ENCODE measurements around the gene MAOA.

Gene MAOA

GRCh38 chrX:43656005-43656494 is at the start of gene MAOA:
MAOA (plus strand) TSS chrX:43656299; CDS start chrX:43656342, 43 bp downstream.
- Histone ChIP-seq H3K27me3 (replicated peaks; ENCODE audit: insufficient read depth, low read length) (no peaks in the 10 kb centered on the region), H2AFZ (ENCODE audit: low read length) (peak within 1 kb of the TSS; percentile 65), H3F3A (ENCODE audit: insufficient read depth, low read length) (no peaks in the 10 kb centered on the region), H3K4me3 (ENCODE audit: low read length) (peak within 1 kb of the TSS; percentile 61), H3K27ac (ENCODE audit: low read length) (no peak within 1 kb of the TSS), H3K4me2 (ENCODE audit: low read depth, low read length) (peak within 1 kb of the TSS; percentile 73), H3K9me3 (replicated peaks; ENCODE audit: insufficient read depth, low read length) (no peaks in the 10 kb centered on the region), H3K4me1 (ENCODE audit: low read length) (no peaks in the 10 kb centered on the region), H3K9me2 (replicated peaks; ENCODE audit: insufficient read depth, low read length) (no peaks in the 10 kb centered on the region), H3K79me2 (ENCODE audit: low read length) (no peaks in the 10 kb centered on the region), H3K9ac (ENCODE audit: low read length) (peak within 1 kb of the TSS; percentile 23; the same call in 1 of the 2 replicates), H4K20me1 (ENCODE audit: insufficient read depth, low read length) (no peaks in the 10 kb centered on the region), H3K36me3 (replicated peaks; ENCODE audit: insufficient read depth, low read length) (no peaks in the 10 kb centered on the region)
- no peak for TF ChIP-seq EZH2 (optimal IDR thresholded peaks at IDR 0.05; ENCODE audit: low read depth, low read length)
- TF ChIP-seq CTCF (IDR thresholded peaks at IDR 0.05; ENCODE audit: low read length), result no peak
- TF ChIP-seq EZH2phosphoT487 (IDR thresholded peaks at IDR 0.05; ENCODE audit: low read length), result no peak
- no peak for DNase-seq

GRCh38 chrX:43612400-43612799 is 43.7 kb upstream of the MAOA start:
- H3F3A ChIP-seq (ENCODE audit: insufficient read depth, low read length), result no peaks in the 10 kb centered on the region
- H3K4me1 ChIP-seq (ENCODE audit: low read length), result no peaks in the 10 kb centered on the region
- H3K27ac ChIP-seq (ENCODE audit: low read length), result no peak overlapping the region
- H3K4me3 ChIP-seq (ENCODE audit: low read length), result no peak overlapping the region
- no peak overlapping the region for H2AFZ ChIP-seq (ENCODE audit: low read length)
- H3K9me2 ChIP-seq (replicated peaks; ENCODE audit: insufficient read depth, low read length), result no peaks in the 10 kb centered on the region
- H3K9ac ChIP-seq (ENCODE audit: low read length), result no peak overlapping the region
- H3K36me3 ChIP-seq (replicated peaks; ENCODE audit: insufficient read depth, low read length), result no peaks in the 10 kb centered on the region
- no peaks in the 10 kb centered on the region for H3K79me2 ChIP-seq (ENCODE audit: low read length)
- no peaks in the 10 kb centered on the region for H3K27me3 ChIP-seq (replicated peaks; ENCODE audit: insufficient read depth, low read length)
- no peak overlapping the region for H3K4me2 ChIP-seq (ENCODE audit: low read depth, low read length)
- TF ChIP-seq CTCF (IDR thresholded peaks at IDR 0.05; ENCODE audit: low read length) (no peak), EZH2phosphoT487 (IDR thresholded peaks at IDR 0.05; ENCODE audit: low read length) (no peak), EZH2 (optimal IDR thresholded peaks at IDR 0.05; ENCODE audit: low read depth, low read length) (no peak)
- no peaks in the 10 kb centered on the region for H4K20me1 ChIP-seq (ENCODE audit: insufficient read depth, low read length)
- DNase-seq, result no peak
- no peaks in the 10 kb centered on the region for H3K9me3 ChIP-seq (replicated peaks; ENCODE audit: insufficient read depth, low read length)

- Histone ChIP-seq H3K79me2 (ENCODE audit: low read length) (no peaks in the 10 kb centered on the region), H3K9ac (ENCODE audit: low read length) (no peak overlapping the region), H3K27me3 (replicated peaks; ENCODE audit: insufficient read depth, low read length) (no peaks in the 10 kb centered on the region), H3K27ac (ENCODE audit: low read length) (no peak overlapping the region), H3K9me3 (replicated peaks; ENCODE audit: insufficient read depth, low read length) (no peaks in the 10 kb centered on the region), H3K4me1 (ENCODE audit: low read length) (no peaks in the 10 kb centered on the region), H3K36me3 (replicated peaks; ENCODE audit: insufficient read depth, low read length) (no peaks in the 10 kb centered on the region), H3F3A (ENCODE audit: insufficient read depth, low read length) (no peaks in the 10 kb centered on the region), H3K9me2 (replicated peaks; ENCODE audit: insufficient read depth, low read length) (no peaks in the 10 kb centered on the region), H3K4me3 (ENCODE audit: low read length) (no peak overlapping the region), H3K4me2 (ENCODE audit: low read depth, low read length) (no peak overlapping the region), H4K20me1 (ENCODE audit: insufficient read depth, low read length) (no peaks in the 10 kb centered on the region), H2AFZ (ENCODE audit: low read length) (no peak overlapping the region)
- no peak for DNase-seq
- TF ChIP-seq EZH2 (optimal IDR thresholded peaks at IDR 0.05; ENCODE audit: low read depth, low read length) (no peak), CTCF (IDR thresholded peaks at IDR 0.05; ENCODE audit: low read length) (no peak), EZH2phosphoT487 (IDR thresholded peaks at IDR 0.05; ENCODE audit: low read length) (no peak)
Measured at GRCh38 chrX:43615660-43616059, 40.4 kb upstream of the MAOA start.

All from MM.1S (cell line).